ENCODE data around the gene GABPB2.

DNA sequence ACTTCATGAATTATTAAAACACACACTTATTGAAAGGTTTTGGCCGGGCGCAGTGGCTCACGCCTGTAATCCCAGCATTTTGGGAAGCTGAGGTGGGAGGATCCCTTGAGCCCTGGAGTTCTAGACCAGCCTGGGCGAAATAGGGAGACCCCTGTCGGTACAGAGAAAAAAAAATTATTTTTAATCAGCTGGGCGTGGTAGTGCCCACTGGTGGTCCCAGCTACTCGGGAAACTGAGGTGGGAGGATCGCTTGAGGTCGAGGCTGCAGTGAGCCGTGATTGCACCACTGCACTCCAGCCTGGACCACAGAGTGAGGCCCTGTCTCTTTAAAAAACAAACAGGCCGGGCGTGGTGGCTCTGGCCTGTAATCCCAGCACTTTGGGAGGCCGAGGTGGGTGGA is 1.7 kb downstream of the GABPB2 start:
- TF ChIP-seq, protein P1, sequence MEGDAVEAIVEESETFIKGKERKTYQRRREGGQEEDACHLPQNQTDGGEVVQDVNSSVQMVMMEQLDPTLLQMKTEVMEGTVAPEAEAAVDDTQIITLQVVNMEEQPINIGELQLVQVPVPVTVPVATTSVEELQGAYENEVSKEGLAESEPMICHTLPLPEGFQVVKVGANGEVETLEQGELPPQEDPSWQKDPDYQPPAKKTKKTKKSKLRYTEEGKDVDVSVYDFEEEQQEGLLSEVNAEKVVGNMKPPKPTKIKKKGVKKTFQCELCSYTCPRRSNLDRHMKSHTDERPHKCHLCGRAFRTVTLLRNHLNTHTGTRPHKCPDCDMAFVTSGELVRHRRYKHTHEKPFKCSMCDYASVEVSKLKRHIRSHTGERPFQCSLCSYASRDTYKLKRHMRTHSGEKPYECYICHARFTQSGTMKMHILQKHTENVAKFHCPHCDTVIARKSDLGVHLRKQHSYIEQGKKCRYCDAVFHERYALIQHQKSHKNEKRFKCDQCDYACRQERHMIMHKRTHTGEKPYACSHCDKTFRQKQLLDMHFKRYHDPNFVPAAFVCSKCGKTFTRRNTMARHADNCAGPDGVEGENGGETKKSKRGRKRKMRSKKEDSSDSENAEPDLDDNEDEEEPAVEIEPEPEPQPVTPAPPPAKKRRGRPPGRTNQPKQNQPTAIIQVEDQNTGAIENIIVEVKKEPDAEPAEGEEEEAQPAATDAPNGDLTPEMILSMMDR (conservative IDR thresholded peaks at IDR 0.05 in 1 of 2, IDR thresholded peaks at IDR 0.05 in 1 of 2; ENCODE audit: low read depth in 1 of 2, low read length in 2 of 2), result no peak
- TF ChIP-seq EZH2 (IDR thresholded peaks at IDR 0.05; ENCODE audit: low read length, missing control alignments), result no peak

All from fibroblast of lung (primary cell).